GM19395 (cell line): Measurements from ENCODE around the gene DNAH17.
"Not testable (repeated sequence)": the region's sequence is repeated elsewhere in the genome, so short reads cannot be mapped to it uniquely, and the experiment has no call there.

Experiments used
- ATAC-seq: cut with Tn5 transposase; IDR thresholded peaks from one replicate; pipeline ENCODE4 v1.9.1; 2021; ENCODE audit warnings: mild to moderate bottlenecking, moderate library complexity; ENCODE audit not compliant: unreplicated experiment

The DNAH17 gene

DNA sequence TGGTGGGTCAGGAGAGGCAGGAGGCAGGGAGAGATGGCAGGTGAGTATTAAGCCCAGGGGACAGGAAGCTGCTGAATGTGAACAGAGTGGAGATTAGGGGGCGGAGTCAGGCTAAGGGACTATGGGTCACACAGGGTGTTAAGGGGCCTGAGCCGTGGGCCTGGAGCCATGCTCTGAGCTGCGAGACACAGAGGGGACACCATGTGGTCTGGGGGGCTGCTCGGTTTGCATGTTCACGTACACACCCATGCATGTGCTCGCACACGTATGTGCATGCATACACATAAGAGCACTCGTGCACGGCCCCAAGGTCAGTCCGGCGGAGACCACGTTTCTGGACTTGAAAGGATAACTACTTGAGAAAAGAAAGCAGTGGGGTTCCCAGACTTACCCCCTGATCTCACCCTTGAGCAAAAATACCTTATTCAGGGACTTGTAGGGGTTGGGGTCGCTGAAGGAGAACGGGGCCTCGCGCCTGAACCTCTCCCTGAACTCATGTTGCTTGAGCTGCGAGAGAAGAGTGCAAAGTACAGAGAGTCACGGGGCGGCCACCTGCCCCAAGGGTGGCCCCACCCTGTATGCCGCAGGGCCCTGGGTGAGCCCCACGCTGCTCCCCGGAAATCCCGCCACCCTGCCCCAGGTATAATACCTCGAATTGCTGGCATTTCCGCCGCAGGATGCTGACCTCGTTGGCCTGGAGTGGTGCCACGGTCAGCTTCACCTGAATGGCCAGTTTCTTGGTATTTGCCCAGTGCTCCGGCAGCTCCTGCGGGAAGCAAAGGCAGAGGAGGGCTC is 50.8 kb downstream of the DNAH17 start:
- no peak for ATAC-seq

DNA sequence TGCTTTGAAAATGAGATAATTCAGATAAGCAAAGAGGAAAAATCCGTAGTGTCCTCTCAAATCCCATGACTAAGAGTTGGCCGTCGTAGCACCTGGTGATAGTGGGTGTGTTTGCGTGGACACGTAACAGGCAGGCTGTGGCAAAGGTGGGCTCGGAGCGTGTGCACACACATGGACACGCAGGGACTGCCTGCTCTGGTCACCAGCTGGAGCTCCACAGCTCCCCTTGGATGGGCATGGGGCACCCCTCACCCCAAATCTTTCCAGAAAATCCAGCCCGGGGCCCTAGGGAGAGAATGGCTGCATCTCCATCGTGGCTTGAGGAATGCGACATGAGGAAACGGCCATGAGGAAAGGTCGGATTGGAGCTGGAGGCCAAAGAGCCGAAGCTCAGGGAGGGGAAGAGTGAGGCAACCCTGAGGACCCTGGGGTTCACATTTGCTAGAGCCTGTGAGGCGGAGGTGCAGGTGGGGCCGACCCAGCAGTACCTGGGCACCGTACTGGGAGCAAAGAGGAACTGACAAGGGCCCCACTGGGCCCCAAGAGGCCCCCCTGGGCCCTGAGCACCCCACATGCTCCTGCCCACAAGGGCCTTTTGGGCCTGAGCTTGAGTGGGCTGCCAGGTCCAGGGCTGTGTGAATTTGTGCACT is 51.6 kb downstream of the DNAH17 start:
- ATAC-seq: no peak

DNA sequence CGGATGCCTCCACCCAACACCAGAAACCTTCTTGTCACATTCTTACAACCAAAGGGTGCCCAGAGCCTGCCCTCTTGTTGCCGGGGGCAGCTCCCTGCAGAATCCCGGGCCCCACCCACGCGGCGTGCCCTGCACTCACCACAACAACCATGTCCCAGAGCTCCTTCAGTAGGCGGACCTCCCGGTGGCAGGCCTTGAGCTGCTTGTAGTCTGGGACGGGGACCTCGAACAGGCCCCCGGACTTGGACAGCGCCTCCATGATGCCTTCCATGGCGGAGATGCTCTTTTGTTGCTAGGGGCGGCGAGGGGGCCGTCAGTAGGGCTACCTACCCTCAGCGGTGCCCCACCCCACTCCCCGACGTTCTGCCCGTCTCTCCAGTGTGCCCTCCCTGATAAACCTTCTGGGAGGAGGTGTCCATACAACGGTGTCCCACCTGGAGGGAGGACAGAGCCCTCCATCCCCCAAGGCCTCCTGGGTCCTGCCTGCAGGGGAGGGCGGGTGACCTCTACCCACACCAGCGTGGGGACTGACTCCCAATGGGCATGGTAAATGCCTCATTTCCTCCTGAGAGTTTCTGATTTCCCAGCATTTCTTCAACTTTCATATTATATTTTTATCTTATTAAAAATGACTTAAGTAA is 52.2 kb downstream of the DNAH17 start:
- no peak for ATAC-seq

DNA sequence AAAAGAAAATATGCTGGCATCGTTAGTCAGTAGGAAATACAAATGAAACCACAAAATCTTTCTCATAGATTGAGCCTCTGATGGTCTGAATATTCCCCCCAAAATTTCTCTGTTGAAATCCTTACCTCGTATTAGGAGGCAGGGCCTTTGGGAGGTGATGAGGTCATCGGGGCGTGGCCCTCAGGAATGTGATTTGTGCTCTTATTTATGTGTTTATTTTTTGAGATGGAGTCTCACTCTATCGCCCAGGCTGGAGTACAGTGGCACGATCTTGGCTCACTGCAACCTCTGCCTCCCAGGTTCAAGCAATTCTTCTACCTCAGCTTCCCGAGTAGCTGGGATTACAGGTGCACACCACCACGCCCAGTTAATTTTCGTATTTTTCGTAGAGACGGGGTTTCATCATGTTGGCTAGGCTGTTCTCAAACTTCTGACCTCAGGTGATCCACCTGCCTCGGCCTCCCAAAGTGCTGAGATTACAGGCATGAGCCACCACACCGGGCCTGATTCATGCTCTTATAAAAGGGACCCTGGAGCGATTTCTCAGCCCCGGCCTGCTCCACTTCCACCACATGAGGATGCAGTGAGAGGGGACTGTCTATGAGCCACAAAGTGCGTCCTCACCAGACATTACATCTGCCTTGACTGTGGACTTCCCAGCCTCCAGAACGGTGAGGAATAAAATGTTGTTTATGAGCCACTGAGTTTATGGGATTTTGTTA is 53.1 kb downstream of the DNAH17 start:
- ATAC-seq: no peak

DNA sequence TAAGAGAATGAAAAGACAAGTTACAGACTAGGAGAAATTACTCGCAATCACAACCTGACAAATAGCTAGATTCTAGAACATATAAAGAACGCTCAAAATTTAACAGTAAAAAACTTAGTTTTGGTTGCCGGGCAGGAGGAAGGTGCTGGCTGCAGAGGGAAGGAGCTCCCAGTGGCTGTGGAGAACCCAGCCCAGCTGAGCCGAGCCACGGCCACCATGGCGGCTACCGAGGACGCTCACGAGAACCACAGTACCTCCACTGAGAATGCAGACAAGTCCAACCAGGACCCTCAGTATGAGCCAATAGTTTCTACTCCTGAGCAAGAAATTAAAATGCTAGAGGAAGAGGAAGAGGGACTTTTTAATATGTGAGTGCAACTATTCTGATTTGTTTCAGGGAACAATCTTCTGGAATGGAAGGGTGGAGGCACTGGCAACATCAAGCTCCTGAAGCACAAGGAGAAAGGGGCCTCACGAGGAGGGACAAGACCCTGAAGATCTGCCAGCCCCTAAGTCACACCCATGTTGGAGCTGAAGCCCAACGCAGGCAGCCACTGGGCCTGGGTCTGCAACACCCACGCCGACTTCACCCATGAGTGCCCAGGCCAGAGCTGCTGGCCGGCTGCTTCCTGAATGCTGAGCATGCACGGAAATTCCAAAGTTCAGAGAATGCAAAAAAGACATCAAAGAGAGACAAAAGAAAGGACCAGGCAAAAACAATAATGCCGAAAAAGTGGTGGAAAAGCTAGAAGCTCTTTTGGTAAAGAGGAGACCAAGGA is 55.0 kb downstream of the DNAH17 start:
- no peak for ATAC-seq

DNA sequence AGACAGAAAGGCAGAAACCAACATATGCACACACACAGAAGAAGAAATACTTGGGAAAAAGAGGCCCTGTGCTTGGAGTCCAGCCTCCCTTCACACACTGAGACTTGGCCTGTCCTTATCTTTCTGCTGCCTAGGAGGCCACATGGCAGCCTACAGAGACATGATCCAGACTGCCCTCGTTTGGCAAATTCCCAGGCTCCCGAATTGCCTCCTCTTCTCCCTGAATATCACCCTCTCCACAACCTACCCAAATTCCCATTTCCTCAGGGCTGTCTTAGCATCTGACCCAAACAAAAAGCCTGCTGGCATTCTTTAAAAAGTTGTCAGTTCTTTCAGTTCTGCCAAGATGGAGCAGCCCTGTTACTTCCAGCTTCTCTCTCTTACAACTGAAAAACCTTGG is 59.8 kb downstream of the DNAH17 start:
- no peak for ATAC-seq

DNA sequence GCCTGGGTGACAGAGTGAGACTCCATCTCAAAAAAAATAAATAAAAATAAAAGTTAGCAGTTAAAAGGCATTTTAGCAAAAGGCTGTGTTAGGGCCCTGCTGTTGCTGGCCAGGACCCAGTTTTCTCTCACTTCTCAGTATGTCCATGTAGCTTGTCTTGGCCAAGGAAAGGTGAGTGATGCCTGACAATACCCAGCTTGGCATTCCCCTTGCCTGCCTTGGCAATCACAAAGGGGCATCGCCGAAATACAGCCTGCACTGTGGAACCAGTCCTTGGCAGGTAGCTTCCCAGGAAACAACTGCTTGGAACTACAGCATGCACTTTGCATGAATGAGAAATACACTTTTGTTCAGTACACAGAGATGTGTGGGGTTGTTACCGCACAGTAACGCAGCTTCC is 61.7 kb downstream of the DNAH17 start:
- ATAC-seq: no peak

DNA sequence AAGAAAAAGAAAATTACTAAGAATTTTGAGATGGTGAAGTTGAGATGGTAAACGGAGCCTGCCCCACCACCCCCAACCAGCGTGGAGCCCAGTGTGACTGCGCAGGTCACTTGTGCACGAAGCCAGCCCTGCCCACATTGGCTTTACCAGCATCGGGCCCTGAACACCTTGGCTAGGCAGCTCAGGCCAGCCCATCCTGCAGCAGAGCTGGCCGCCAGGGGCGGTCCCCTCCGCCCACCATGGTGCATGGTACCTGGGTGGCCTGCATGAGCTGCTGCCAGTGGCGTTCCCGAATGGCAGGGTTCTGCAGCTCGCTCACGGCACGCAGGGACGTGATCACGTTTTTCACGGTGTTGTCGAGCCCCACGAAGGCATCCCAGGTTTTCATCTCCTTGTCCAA is 62.7 kb downstream of the DNAH17 start:
- ATAC-seq: no peak

DNA sequence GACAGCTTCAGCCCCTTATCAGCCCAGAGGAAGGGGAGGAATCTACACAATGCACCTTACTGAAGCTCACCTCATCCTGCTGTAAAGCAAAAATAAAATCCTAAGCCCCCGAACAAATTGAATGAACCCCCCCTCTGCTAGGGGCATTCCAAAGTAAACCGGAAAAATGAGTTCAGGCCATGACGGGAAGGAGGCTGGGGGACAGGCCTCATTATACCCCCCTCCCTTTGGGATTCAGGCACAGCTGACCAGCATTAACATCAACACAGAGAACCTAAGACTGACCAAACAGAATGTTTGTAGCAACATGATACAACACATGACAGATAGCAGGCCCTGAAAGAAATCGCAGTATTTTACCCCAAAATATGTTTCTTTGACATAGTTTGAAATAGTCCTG is 64.2 kb downstream of the DNAH17 start:
- ATAC-seq: no peak

DNA sequence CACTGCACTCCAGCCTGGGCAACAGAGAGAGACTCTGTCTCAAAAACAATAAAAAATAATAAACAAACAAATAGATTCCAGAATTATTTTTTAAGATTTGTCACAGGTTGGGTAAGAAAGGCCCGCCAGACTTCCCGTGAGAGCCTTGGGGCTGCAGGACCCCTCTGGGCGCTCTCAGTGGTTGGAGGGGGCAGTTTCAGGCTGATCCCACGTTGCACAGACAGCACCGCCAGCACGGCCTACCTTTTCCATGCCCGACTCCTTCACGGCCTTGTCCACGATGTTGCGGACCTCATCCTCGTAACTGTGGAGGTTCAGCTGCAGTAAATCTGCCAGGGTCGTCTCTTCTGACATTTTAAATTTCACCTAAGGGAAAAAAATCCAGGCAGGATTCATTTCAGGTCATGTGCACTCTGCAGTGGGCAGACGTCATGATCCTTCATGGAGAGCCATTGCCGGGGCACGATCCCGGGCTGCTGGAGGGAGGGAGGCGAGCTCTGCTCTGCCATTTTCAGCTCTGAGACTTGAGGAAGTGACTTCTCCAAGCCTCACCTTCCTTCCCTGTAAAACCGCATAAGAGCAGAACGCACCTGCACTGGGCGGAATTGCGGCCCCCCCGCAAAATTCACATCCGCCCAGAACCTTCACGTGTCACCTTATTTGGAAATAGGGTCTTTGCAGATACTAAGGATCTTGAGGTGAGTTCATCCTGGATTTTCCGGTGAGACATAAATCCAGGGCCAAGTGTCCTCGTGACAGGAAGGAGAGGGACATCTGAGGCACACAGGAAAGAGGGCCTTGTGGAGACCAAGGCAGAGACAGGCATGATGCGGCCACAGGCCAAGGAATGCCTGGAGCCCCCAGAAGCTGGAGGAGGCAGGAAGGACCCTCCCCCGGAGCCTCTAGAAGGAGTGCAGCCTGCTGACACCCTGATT is 66.8 kb downstream of the DNAH17 start:
- ATAC-seq: no peak

DNA sequence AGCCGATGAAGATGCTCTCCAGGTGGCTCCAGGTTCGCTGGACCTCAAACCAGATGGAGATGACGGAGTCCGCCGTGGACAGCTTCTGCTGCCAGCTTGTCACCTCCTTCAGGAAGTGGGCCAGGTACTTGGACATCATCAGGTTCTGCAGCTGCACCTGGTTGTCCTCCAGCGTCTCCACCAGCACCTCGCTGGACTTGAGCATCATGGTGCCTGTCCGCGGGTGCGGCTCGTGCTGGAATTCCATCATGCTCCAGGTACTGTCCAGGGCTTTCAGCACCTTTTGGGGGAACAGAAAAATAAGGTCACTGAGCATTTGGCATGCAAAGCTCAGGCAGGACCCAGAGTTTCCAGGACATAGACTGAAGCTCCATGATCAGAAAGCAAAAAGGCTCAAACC is 69.7 kb downstream of the DNAH17 start:
- ATAC-seq: no peak

DNA sequence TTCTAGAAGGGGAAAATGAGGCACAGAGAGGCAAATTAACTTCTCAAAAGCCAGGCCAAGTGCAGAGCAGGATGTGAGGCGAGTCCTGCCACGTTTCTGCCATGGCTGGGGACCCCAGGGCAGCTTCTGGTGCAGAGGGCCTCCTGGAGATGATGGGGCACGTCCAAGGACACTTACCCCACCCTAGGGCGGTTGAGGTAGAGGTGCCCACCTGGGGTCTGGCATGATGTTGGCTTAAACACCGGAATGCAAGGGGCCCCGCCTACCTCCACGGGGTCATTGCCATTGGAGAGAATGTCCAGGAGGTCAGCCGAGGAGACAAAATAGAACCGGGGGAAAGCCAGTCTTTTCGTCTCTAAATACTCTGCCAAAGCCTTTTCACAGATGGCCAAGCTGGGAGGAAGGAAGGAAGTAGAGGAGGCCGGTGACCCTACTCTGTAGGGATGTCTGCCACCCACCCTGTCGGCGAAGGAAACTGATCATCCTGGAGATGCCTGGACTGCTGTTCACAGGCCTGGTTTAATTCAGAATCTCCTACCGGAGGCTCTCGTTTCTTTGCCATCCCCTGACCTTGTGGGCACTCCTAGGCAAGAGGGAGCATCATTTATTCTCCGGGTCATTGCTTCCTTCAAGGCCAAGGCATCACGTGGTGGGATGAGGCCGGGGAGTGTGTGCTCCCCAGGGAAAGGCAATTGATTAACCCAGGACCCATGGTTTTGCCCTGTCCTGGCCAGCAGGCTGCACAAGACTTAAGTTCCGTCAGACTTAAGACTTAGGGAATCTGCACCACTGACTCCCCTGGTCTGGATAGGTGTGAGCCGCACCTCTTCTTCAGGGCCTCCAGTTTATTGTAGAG is 70.5 kb downstream of the DNAH17 start:
- ATAC-seq: no peak

DNA sequence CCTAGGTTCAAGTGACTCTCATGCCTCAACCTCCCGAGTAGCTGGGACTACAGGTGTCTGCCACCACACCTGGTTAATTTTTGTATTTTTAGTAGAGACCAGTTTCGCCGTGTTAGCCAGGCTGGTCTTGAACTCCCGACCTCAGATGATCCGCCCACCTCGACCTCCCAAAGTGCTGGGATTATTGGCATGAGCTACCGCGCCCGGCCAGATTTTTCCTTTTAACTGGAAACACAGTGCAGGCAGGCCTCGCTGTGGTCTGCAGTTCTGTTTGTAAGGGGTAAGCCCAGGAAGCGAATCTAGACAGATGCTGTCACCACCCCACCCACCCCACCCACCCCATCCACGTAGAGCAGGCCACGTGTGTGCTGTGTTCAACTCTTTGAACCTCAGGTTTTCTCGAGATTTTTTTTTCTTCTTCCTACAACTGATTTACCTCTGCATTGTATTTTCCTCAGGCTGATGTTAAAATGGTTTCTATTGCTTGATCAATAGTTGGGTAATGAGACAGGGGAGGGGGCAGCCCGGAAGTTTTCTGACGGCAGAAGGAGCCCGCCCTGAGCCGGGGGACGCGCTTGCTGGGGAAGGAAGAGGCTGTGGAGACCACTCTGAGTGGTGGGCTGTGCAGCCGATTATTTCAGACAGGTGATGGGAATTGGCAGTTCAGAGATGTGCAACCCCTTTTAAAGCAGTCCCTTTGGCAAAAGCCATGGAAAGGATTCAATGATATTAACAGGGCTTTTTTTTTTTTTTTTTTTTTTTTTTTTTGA is 72.9 kb downstream of the DNAH17 start:
- no peak for ATAC-seq

DNA sequence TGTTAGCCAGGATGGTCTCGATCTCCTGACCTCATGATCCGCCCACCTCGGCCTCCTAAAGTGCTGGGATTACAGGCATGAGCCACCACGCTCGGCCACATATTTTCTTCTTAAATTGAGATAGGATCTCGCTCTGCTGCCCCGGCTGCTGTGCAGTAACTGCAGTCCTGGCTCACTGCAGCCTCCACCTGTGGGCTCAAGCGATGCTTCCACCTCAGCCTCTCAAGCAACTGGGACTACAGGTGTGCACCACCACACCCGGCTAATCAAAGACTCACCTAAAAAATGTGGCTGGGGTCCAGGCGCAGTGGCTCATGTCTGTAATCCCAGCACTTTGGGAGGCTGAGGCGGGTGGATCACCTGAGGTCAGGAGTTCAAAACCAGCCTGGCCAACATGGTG is 73.8 kb downstream of the DNAH17 start:
- not testable (repeated sequence) for ATAC-seq

DNA sequence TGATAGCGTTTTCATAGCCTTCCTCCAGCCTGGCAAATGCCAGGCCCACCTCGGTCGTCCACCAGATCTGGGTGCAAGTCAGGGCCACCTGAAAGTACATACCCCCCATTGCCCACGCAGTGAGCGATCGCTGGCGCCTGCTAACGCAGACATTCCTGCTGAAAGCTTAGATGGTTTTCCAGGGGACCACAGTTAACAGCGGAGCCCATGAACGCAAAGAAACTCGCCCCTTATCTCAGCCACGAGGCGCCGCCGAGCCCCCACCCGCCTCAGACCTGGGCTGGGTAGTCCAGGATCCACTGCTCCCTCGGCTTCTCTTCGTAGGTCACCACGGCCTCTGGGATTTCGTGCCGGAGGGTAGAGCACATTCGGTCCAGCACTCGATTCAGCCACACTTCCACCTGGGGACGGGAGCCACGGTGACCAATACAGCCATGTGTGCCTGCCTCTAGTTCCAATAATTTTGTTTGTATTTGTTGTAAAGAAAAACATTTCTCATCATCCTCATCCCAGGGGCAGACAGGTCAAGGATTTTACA is 74.5 kb downstream of the DNAH17 start:
- no peak for ATAC-seq

DNA sequence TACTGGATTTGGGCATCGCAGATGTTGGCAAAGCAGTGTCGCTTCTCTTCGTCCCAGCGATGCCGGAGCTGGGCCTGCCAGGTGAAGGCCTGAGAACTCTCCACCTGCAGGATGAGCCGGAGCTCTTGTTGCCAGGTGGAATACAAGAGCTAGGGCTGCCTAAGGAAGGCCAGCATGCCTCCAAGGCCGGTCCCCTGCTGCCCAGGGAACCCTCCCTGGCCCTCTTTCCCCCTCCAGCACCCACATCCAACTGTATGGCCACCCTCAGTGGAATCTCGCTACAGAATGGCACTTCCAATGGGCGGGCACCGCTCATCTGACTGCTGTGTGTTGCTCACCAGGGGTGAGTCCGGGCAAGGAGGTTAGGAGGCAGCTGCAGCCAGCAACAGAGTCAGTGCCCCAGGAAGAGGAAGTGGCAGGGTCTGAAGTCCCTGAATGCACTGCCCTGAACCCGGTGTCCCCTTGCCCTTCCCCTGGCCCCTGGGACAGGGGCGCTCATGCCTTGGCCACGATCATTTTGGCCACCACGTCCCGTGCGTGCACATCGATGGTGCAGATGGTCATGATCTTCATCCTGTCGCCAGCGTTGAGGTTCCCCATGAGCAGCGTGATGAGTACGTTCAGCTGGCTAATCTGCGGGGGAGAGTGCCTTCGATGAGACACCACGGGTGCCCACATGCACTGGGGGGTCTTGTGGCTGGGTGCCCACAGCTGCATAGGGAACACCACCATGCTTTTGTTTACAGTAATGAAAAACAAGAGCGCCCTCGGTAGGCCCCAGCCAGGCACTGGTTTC is 75.8 kb downstream of the DNAH17 start:
- ATAC-seq: no peak

DNA sequence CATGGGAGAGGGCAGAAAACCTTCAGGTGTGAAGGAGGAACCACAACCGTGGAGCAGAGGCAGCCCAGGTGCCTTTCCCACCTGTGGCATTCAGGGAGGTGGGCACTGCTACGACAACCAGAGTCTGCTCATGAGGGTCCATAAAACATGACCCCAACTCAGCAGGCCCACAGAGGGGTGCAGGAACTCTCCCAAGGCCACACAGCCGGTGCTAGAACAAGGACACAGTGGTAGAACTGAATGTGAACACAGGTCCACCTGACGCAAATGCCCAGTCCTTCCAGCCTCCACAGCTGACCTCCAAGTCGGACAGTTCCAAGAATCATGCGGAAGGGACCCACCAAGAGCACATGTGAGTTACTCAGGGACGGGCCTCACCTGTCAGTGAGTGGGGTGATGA is 76.4 kb downstream of the DNAH17 start:
- ATAC-seq: no peak
